ENCODE results near the gene RHOU. TPM values are rescaled to one million over a fixed set of nuclear protein-coding genes. Genes with fewer than 3 reads are reported as not detected.

RHOU gene
- total and polyA plus RNA-seq, 11 donors = 1.3 to 20.5 (median 2.9) TPM

GRCh38 chr1:228725178-228725577 lies 10.1 kb upstream of the RHOU start:
- no peaks in the 10 kb centered on the region for H3K36me3 ChIP-seq
- no peak for TF ChIP-seq POLR2A (IDR thresholded peaks at IDR 0.05)
- H3K4me1 ChIP-seq = no peaks in the 10 kb centered on the region
- H3K27me3 ChIP-seq = peaks cover 0 to 22% (median 0%) of the 10 kb centered on the region in 9 donors
- intact Hi-C loops (cut with DNase I) = no loop called here
- H3K9me3 ChIP-seq = no peaks in the 10 kb centered on the region
- ATAC-seq (no peak), DNase-seq (no peak)
- H3K27ac ChIP-seq = no peak overlapping the region
- 59 to 66% (median 62%) methylated on average over 2 to 3 of the region's 3 CpGs for WGBS, 4 donors
- no peak overlapping the region for H3K4me3 ChIP-seq

GRCh38 chr1:228727681-228728171 lies 7.6 kb upstream of the RHOU start:
- Histone ChIP-seq H3K27me3 (peaks cover 0 to 29% (median 0%) of the 10 kb centered on the region in 9 donors), H3K4me1 (no peaks in the 10 kb centered on the region), H3K27ac (no peak overlapping the region), H3K36me3 (no peaks in the 10 kb centered on the region), H3K4me3 (no peak overlapping the region), H3K9me3 (no peaks in the 10 kb centered on the region)
- 6 to 14% (median 10%) methylated on average over 1 of the region's 1 CpG for WGBS, 4 donors
- TF ChIP-seq, protein P1, sequence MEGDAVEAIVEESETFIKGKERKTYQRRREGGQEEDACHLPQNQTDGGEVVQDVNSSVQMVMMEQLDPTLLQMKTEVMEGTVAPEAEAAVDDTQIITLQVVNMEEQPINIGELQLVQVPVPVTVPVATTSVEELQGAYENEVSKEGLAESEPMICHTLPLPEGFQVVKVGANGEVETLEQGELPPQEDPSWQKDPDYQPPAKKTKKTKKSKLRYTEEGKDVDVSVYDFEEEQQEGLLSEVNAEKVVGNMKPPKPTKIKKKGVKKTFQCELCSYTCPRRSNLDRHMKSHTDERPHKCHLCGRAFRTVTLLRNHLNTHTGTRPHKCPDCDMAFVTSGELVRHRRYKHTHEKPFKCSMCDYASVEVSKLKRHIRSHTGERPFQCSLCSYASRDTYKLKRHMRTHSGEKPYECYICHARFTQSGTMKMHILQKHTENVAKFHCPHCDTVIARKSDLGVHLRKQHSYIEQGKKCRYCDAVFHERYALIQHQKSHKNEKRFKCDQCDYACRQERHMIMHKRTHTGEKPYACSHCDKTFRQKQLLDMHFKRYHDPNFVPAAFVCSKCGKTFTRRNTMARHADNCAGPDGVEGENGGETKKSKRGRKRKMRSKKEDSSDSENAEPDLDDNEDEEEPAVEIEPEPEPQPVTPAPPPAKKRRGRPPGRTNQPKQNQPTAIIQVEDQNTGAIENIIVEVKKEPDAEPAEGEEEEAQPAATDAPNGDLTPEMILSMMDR (IDR thresholded peaks at IDR 0.05) = no peak
- TF ChIP-seq POLR2A (IDR thresholded peaks at IDR 0.05) = no peak
- DNase-seq (no peak), ATAC-seq (no peak)
- intact Hi-C loops (cut with DNase I) = no loop called here

DNA sequence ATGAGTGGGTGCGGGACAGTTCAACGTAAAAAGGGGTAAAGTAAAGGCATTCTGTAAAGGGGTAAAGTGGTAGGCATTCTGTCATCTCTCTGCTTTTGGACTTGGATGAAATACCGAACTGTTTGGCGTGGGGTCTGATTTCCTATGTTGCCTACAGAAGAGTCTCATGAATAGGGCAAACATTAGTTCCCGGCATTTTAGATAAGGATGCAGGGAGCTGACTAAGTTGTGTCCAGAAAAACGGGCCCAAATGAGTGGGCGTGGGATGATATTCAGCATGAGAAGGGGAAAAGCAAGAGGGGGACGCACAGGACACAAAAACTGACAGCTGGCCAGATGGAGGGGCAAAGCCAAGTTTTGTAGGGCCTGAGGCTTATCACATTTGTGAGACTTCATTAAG lies 2.9 kb upstream of the RHOU start:
- no peak for DNase-seq
- peaks cover 0 to 21% (median 0%) of the 10 kb centered on the region in 9 donors for H3K27me3 ChIP-seq
- peaks cover 0 to 20% (median 6%) of the 10 kb centered on the region in 12 donors for H3K4me1 ChIP-seq
- ATAC-seq = no peak
- no peaks in the 10 kb centered on the region for H3K9me3 ChIP-seq
- intact Hi-C loops (cut with DNase I) = loop anchor here in 8 of 10 donors (5.0 to 10.0 kb wide), 7 partner anchors 92 to 495 kb away; no protein-coding TSS in a partner anchor
- 78 to 82% (median 82%) methylated on average over 8 of the region's 8 CpGs for WGBS, 4 donors
- H3K36me3 ChIP-seq = no peaks in the 10 kb centered on the region
- TF ChIP-seq, protein P1 (IDR thresholded peaks at IDR 0.05) = no peak
- no peak for TF ChIP-seq POLR2A (IDR thresholded peaks at IDR 0.05)
- no peak overlapping the region for H3K4me3 ChIP-seq
- no peak overlapping the region for H3K27ac ChIP-seq

DNA sequence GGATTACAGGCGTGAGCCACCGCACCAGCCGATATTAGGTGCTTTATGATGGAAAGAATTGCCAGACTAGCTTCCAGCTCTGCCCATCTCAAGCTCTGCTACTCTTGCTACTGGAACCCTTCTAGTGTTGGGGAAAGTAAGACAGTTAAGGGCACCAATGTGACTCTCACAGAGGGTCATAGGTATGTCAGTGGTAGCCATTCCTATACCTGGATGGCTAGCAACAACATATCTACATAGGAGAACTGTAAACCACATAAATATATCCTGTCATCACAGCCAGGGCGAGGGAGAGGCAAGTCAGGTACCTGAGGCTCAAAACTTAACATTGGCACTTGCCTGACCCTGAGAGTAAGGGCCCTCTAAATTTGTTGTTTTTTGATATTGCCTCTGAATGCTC lies 1.7 kb upstream of the RHOU start:
- Histone ChIP-seq H3K4me1 (peaks cover 0 to 31% (median 9%) of the 10 kb centered on the region in 12 donors), H3K9me3 (no peaks in the 10 kb centered on the region), H3K36me3 (peaks cover 0 to 10% (median 0%) of the 10 kb centered on the region in 9 donors), H3K4me3 (no peak overlapping the region), H3K27me3 (peaks cover 0 to 12% (median 0%) of the 10 kb centered on the region in 9 donors), H3K27ac (no peak overlapping the region)
- ATAC-seq = no peak
- no peak for DNase-seq
- intact Hi-C loops (cut with DNase I) = loop anchor here in 8 of 10 donors (5.0 to 10.0 kb wide), 7 partner anchors 91 to 494 kb away; no protein-coding TSS in a partner anchor
- 91 to 97% (median 97%) methylated on average over 4 of the region's 4 CpGs for WGBS, 4 donors
- TF ChIP-seq, protein P1 (IDR thresholded peaks at IDR 0.05) = no peak
- TF ChIP-seq POLR2A (IDR thresholded peaks at IDR 0.05) = no peak
